Esophagus squamous epithelium (tissue), 5 donors: ENCODE results near the gene PRODH. TPM values are rescaled to one million over a fixed set of nuclear protein-coding genes. Genes with fewer than 3 reads are reported as not detected.
"Not testable (repeated sequence)": the region's sequence is repeated elsewhere in the genome, so short reads cannot be mapped to it uniquely, and the experiment has no call there.

Source experiments
- DNase-seq: peaks from one replicate; lab custom pipeline; 2025; lab: John Stamatoyannopoulos, UW
- H3K27ac ChIP-seq, 4 donors: fragments of 200-600 bp; sonication (generic); one replicate each; pipeline ENCODE4 v1.5.1; 2016 to 2019; ENCODE audit warnings: mild to moderate bottlenecking in 1 of 4
- H3K27me3 ChIP-seq, 4 donors: fragments of 200-600 bp; sonication (generic); 1 replicate in 3 of 4; 2 replicates in 1 of 4; pipeline versions ENCODE4 v1.5.1 to v1.6.0; 2017 to 2021; ENCODE audit warnings: antibody characterized with exemption in 1 of 4
- H3K36me3 ChIP-seq, 3 donors: fragments of 200-600 bp; sonication (generic); one replicate each; pipeline ENCODE4 v1.5.1; 2016 to 2019
- H3K4me1 ChIP-seq, 3 donors: fragments of 200-600 bp; sonication (generic); one replicate each; pipeline ENCODE4 v1.5.1; 2017 to 2019
- H3K4me3 ChIP-seq, 4 donors: fragments of 200-600 bp; sonication (generic); 1 replicate in 3 of 4; 2 replicates in 1 of 4; pipeline ENCODE4 v1.5.1; 2016 to 2019; ENCODE audit warnings: mild to moderate bottlenecking in 2 of 4, moderate library complexity in 1 of 4
- H3K9me3 ChIP-seq, 3 donors: fragments of 200-600 bp; sonication (generic); one replicate each; pipeline ENCODE4 v1.5.1; 2016 to 2019
- CTCF ChIP-seq, 6 experiments: fragments of 450-650 bp in 4 of 6; fragments of 200-600 bp in 2 of 6; sonication (generic) in 2 of 6; IDR thresholded peaks; one replicate each; pipeline ENCODE4 v1.5.1; 2016 to 2019; ENCODE audit warnings: antibody characterized with exemption in 6 of 6, mild to moderate bottlenecking in 4 of 6, moderate library complexity in 4 of 6
- POLR2A ChIP-seq, 4 donors: fragments of 450-650 bp; IDR thresholded peaks; one replicate each; pipeline ENCODE4 v1.6.1; 2017; ENCODE audit warnings: antibody characterized with exemption in 4 of 4, mild to moderate bottlenecking in 4 of 4, moderate library complexity in 3 of 4
- WGBS, 2 donors: methylation state at CpG; one replicate each; pipeline ENCODE4 v1.1.5; 2018; 5-methylcytosine and 5-hydroxymethylcytosine counted together
- intact Hi-C: fragments of 100-400 bp; cut with DNase I; formaldehyde crosslinking; loops from one replicate; pipeline ENCODE4 v1.15.0; 2022
- total RNA-seq, 4 donors: library from RNA; depleted of rRNA; stranded (reverse); fragments of >200 nt; gene quantifications; one replicate each; pipeline ENCODE4 v1.1.0, GENCODE V29; 2016
- donor health status: DM: yes; HTN: yes; CAD: no.

The PRODH gene
- total RNA-seq, 4 donors from 2014 or later, result 3.0 to 14.7 (median 8.0) TPM

- Histone ChIP-seq H3K36me3 (no peaks in the 10 kb centered on the region), H3K27me3 (peaks cover 0 to 68% (median 0%) of the 10 kb centered on the region in 4 donors), H3K27ac (no peak overlapping the region), H3K4me3 (no peak overlapping the region), H3K4me1 (peaks cover 0 to 16% (median 5%) of the 10 kb centered on the region in 3 donors), H3K9me3 (no peaks in the 10 kb centered on the region)
- no peak for DNase-seq
- intact Hi-C loops, result no loop called here
- 27 to 31% methylated on average over 2 of the region's 7 CpGs for WGBS, 2 donors
- TF ChIP-seq CTCF (IDR thresholded peaks at IDR 0.05) (no peak), POLR2A (IDR thresholded peaks at IDR 0.05) (no peak)
These were observed 30.7 kb upstream of the PRODH start for GRCh38 chr22:18966748-18967147.

- DNase-seq, result no peak
- 80 to 93% methylated on average over 6 to 8 of the region's 14 CpGs for WGBS, 2 donors
- TF ChIP-seq CTCF (IDR thresholded peaks at IDR 0.05) (no peak), POLR2A (IDR thresholded peaks at IDR 0.05) (no peak)
- Histone ChIP-seq H3K9me3 (no peaks in the 10 kb centered on the region), H3K4me3 (no peak overlapping the region), H3K4me1 (peaks cover 0 to 9% (median 4%) of the 10 kb centered on the region in 3 donors), H3K36me3 (no peaks in the 10 kb centered on the region), H3K27me3 (peaks cover 0 to 59% (median 0%) of the 10 kb centered on the region in 4 donors), H3K27ac (no peak overlapping the region)
- intact Hi-C loops, result no loop called here
These were observed 29.7 kb upstream of the PRODH start for GRCh38 chr22:18965526-18966421.

- intact Hi-C loops, result not testable (repeated sequence)
- 100% methylated on average over 1 of the region's 19 CpGs; no CpG with 5 or more reads in 1 of the 2 donors for WGBS, 2 donors
These were observed 28.6 kb upstream of the PRODH start for GRCh38 chr22:18964501-18965265.

GRCh38 chr22:18964051-18964450 is 28.0 kb upstream of the PRODH start:
- H3K27ac ChIP-seq, H3K4me3 ChIP-seq, H3K36me3 ChIP-seq, H3K4me1 ChIP-seq, intact Hi-C loops, H3K9me3 ChIP-seq, DNase-seq: not testable (repeated sequence)
- WGBS, 2 donors, result 82% methylated on average over 2 of the region's 10 CpGs; no CpG with 5 or more reads in 1 of the 2 donors
- peaks cover 0 to 56% (median 0%) of the 10 kb centered on the region in 4 donors for H3K27me3 ChIP-seq

More at GRCh38 chr22:18964501-18965265, 28.6 kb upstream of the PRODH start:
- not testable (repeated sequence) for DNase-seq, H3K27ac ChIP-seq, H3K9me3 ChIP-seq, H3K4me3 ChIP-seq, H3K4me1 ChIP-seq, H3K36me3 ChIP-seq
- peaks cover 0 to 58% (median 0%) of the 10 kb centered on the region in 4 donors for H3K27me3 ChIP-seq

GRCh38 chr22:18962308-18962635 is 26.2 kb upstream of the PRODH start:
- Histone ChIP-seq H3K27me3 (peaks cover 0 to 54% (median 0%) of the 10 kb centered on the region in 4 donors), H3K4me3 (no peak overlapping the region), H3K27ac (no peak overlapping the region), H3K36me3 (no peaks in the 10 kb centered on the region), H3K9me3 (no peaks in the 10 kb centered on the region), H3K4me1 (no peaks in the 10 kb centered on the region)
- 75 to 81% methylated on average over 2 of the region's 3 CpGs for WGBS, 2 donors
- TF ChIP-seq CTCF (IDR thresholded peaks at IDR 0.05) (no peak), POLR2A (IDR thresholded peaks at IDR 0.05) (no peak)
- DNase-seq, result no peak
- intact Hi-C loops, result no loop called here

GRCh38 chr22:18961632-18962307 is 25.7 kb upstream of the PRODH start:
- H3K4me1 ChIP-seq, H3K36me3 ChIP-seq, DNase-seq, H3K4me3 ChIP-seq, H3K9me3 ChIP-seq, intact Hi-C loops, H3K27ac ChIP-seq: not testable (repeated sequence)
- 68 to 71% methylated on average over 7 of the region's 8 CpGs for WGBS, 2 donors
- peaks cover 0 to 54% (median 0%) of the 10 kb centered on the region in 4 donors for H3K27me3 ChIP-seq

- H3K36me3 ChIP-seq, H3K4me1 ChIP-seq, DNase-seq, H3K4me3 ChIP-seq, H3K9me3 ChIP-seq, intact Hi-C loops, H3K27ac ChIP-seq: not testable (repeated sequence)
- 62 to 63% methylated on average over 3 to 4 of the region's 7 CpGs for WGBS, 2 donors
- H3K27me3 ChIP-seq, result peaks cover 0 to 50% (median 0%) of the 10 kb centered on the region in 4 donors
These were observed 25.1 kb upstream of the PRODH start for GRCh38 chr22:18961201-18961600.

- intact Hi-C loops, DNase-seq, H3K4me1 ChIP-seq, H3K4me3 ChIP-seq, H3K27ac ChIP-seq, H3K36me3 ChIP-seq, H3K9me3 ChIP-seq: not testable (repeated sequence)
- WGBS, 2 donors, result 40 to 60% methylated on average over 1 to 2 of the region's 11 CpGs
- peaks cover 0 to 42% (median 0%) of the 10 kb centered on the region in 4 donors for H3K27me3 ChIP-seq
These were observed 24.2 kb upstream of the PRODH start for GRCh38 chr22:18960166-18960820.
